Keratinocyte (primary cell): ENCODE results near the gene C11orf68.

ENCODE experiments used
- EZH2 ChIP-seq: IDR thresholded peaks from one replicate; pipeline ENCODE4 v1.6.1; 2012; ENCODE audit warnings: inconsistent platforms, mild to moderate bottlenecking, low read length, moderate library complexity
- TF ChIP-seq, protein P1 (sequence below), 3 experiments: IDR thresholded peaks in 1 of 3; conservative IDR thresholded peaks in 1 of 3; optimal IDR thresholded peaks in 1 of 3; 2 replicates in 2 of 3; 3 replicates in 1 of 3; pipeline versions ENCODE3 to v1.5.1; 2011; ENCODE audit warnings: low read length in 3 of 3, mild to moderate bottlenecking in 3 of 3, moderate library complexity in 2 of 3, control low read depth in 1 of 3, inconsistent platforms in 1 of 3; ENCODE audit not compliant: insufficient read depth in 2 of 3; ENCODE audit errors: extremely low read depth in 1 of 3

DNA sequence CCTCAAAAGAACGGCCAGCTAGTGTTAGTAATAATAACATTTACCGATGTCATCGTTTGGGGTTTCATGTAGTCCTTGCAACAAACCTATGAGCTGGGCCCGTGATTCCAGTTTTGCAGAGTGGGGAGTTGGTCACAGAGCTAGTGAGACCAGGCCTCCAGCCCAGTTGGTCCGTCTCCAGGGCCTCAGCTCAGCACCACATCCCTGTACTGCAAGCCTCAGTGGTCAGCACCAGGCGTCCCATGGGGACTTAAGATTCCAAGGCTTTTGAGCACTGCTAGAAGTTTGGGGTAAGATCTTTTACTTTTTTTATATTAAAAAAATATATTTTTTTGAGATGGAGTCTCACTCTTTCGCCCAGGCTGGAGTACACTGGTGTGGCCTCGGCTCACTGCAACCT lies 25.3 kb upstream of the C11orf68 start:
- TF ChIP-seq, protein P1, sequence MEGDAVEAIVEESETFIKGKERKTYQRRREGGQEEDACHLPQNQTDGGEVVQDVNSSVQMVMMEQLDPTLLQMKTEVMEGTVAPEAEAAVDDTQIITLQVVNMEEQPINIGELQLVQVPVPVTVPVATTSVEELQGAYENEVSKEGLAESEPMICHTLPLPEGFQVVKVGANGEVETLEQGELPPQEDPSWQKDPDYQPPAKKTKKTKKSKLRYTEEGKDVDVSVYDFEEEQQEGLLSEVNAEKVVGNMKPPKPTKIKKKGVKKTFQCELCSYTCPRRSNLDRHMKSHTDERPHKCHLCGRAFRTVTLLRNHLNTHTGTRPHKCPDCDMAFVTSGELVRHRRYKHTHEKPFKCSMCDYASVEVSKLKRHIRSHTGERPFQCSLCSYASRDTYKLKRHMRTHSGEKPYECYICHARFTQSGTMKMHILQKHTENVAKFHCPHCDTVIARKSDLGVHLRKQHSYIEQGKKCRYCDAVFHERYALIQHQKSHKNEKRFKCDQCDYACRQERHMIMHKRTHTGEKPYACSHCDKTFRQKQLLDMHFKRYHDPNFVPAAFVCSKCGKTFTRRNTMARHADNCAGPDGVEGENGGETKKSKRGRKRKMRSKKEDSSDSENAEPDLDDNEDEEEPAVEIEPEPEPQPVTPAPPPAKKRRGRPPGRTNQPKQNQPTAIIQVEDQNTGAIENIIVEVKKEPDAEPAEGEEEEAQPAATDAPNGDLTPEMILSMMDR (optimal IDR thresholded peaks at IDR 0.05 in 1 of 3, IDR thresholded peaks at IDR 0.05 in 1 of 3, conservative IDR thresholded peaks at IDR 0.05 in 1 of 3; ENCODE audit: extremely low read depth in 1 of 3, insufficient read depth in 2 of 3, low read length in 3 of 3): no peak
- TF ChIP-seq EZH2: no peak
